Sigmoid colon (tissue), 3 donors: ENCODE results near the gene CHEK1.

ENCODE experiments used
- POLR2A ChIP-seq, 2 donors: fragments of 450-650 bp; IDR thresholded peaks; one replicate each; pipeline ENCODE4 v1.6.1; 2016; ENCODE audit warnings: antibody characterized with exemption in 2 of 2, mild to moderate bottlenecking in 2 of 2, moderate library complexity in 2 of 2
- TF ChIP-seq, protein P1 (sequence below), 4 experiments: fragments of 450-650 bp in 3 of 4; fragments of 200-600 bp in 1 of 4; IDR thresholded peaks; one replicate each; pipeline ENCODE4 v1.5.1; 2016 to 2019; ENCODE audit warnings: antibody characterized with exemption in 4 of 4, mild to moderate bottlenecking in 3 of 4, moderate library complexity in 2 of 4

- TF ChIP-seq, protein P1, sequence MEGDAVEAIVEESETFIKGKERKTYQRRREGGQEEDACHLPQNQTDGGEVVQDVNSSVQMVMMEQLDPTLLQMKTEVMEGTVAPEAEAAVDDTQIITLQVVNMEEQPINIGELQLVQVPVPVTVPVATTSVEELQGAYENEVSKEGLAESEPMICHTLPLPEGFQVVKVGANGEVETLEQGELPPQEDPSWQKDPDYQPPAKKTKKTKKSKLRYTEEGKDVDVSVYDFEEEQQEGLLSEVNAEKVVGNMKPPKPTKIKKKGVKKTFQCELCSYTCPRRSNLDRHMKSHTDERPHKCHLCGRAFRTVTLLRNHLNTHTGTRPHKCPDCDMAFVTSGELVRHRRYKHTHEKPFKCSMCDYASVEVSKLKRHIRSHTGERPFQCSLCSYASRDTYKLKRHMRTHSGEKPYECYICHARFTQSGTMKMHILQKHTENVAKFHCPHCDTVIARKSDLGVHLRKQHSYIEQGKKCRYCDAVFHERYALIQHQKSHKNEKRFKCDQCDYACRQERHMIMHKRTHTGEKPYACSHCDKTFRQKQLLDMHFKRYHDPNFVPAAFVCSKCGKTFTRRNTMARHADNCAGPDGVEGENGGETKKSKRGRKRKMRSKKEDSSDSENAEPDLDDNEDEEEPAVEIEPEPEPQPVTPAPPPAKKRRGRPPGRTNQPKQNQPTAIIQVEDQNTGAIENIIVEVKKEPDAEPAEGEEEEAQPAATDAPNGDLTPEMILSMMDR (IDR thresholded peaks at IDR 0.05): no peak
- no peak for TF ChIP-seq POLR2A (IDR thresholded peaks at IDR 0.05)
These were observed 55.8 kb downstream of the CHEK1 start, which contains the start of gene ACRV1 for GRCh38 chr11:125680747-125681146.
